GM06990 (cell line): Measurements from ENCODE around the gene XYLT1.

Experiments
- DNase-seq: peaks from one replicate; pipeline ENCODE4 v3.0.0-alpha.2; 2011; ENCODE audit not compliant: insufficient read length; ENCODE audit errors: extremely low read depth
- H3K27me3 ChIP-seq: replicated peaks from 2 replicates; pipeline ENCODE4 v1.6.0; 2011; ENCODE audit warnings: low read length; ENCODE audit not compliant: control insufficient read depth, insufficient read depth
- H3K36me3 ChIP-seq: 2 replicates; pipeline ENCODE4 v1.5.1; 2011; ENCODE audit warnings: low read length; ENCODE audit not compliant: control insufficient read depth, insufficient read depth
- H3K4me3 ChIP-seq: replicated peaks from 2 replicates; pipeline ENCODE4 v1.5.1; 2011; ENCODE audit warnings: low read depth, mild to moderate bottlenecking, control low read depth, low read length
- CTCF ChIP-seq: IDR thresholded peaks from 2 replicates; pipeline ENCODE4 v1.5.1; 2011; ENCODE audit warnings: low read length, control low read depth, mild to moderate bottlenecking, inconsistent platforms; ENCODE audit not compliant: insufficient read depth, poor library complexity, severe bottlenecking

The XYLT1 gene

GRCh38 chr16:17348826-17349225, 121.9 kb downstream of the XYLT1 start:
- no peak for TF ChIP-seq CTCF

GRCh38 chr16:17348042-17348783, 122.5 kb downstream of the XYLT1 start:
- Histone ChIP-seq H3K36me3 (no peaks in the 10 kb centered on the region), H3K4me3 (no peak overlapping the region), H3K27me3 (no peaks in the 10 kb centered on the region; the same call in 1 of the 2 replicates)
- DNase-seq: no peak
- TF ChIP-seq CTCF: no peak

More at GRCh38 chr16:17348826-17349225, 121.9 kb downstream of the XYLT1 start:
- H3K36me3 ChIP-seq: no peaks in the 10 kb centered on the region
- H3K27me3 ChIP-seq: no peaks in the 10 kb centered on the region; the same call in 1 of the 2 replicates
- no peak overlapping the region for H3K4me3 ChIP-seq
- no peak for DNase-seq

DNA sequence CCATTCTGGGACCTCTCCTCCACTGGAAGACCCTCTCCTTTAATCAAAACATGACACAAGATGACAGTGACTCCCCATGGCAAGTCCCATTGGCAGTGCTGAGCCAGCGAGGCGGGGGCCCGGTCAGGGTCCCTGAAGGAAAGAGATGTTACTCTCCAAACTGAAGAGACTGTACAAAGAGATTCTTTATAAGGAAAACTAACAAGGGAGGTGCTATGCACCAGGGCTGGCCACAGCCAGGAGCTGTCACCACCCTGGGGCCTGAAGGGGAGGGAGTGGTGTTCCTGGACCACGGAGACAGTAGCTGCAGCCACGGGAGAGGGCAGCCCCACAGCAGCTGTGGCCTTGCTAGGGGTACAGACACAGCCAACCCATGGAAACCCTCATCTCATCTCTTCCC, 123.1 kb downstream of the XYLT1 start:
- DNase-seq: no peak
- no peak for TF ChIP-seq CTCF
- Histone ChIP-seq H3K4me3 (no peak overlapping the region), H3K36me3 (no peaks in the 10 kb centered on the region), H3K27me3 (no peaks in the 10 kb centered on the region; the same call in 1 of the 2 replicates)

- Histone ChIP-seq H3K4me3 (no peak overlapping the region), H3K36me3 (no peaks in the 10 kb centered on the region), H3K27me3 (no peaks in the 10 kb centered on the region)
- no peak for TF ChIP-seq CTCF
- DNase-seq: peak; percentile 62
Observed at GRCh38 chr16:17346621-17347569, 123.9 kb downstream of the XYLT1 start.

DNA sequence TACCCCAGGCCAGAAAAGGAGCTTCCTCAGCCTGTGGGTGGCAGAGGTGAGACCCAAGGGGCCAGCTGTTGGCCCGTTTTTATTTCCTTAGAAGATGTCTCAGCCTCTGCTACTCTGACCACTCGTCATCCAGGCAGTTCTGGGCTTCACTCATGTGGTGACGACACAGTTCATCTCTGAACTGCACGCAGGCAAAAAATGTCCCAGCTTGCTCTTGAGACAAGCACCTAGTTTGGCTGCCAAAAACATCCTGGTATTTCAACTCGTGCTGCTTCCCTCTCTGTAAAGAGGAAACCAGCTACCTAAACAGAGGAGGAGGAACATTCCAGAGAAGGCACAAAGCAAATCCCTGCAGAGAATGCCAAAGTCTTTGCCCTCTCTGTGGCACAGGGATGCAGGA, 125.7 kb downstream of the XYLT1 start:
- Histone ChIP-seq H3K27me3 (no peaks in the 10 kb centered on the region), H3K36me3 (no peaks in the 10 kb centered on the region), H3K4me3 (no peak overlapping the region)
- no peak for DNase-seq
- TF ChIP-seq CTCF: no peak
